UCSD-AML1 (cell line): ENCODE measurements around the gene PDIA5.

ENCODE experiments used
- DNase-seq: peaks from one replicate; lab custom pipeline; 2025; ENCODE audit not compliant: unreplicated experiment; lab: John Stamatoyannopoulos, UW

Gene PDIA5

DNA sequence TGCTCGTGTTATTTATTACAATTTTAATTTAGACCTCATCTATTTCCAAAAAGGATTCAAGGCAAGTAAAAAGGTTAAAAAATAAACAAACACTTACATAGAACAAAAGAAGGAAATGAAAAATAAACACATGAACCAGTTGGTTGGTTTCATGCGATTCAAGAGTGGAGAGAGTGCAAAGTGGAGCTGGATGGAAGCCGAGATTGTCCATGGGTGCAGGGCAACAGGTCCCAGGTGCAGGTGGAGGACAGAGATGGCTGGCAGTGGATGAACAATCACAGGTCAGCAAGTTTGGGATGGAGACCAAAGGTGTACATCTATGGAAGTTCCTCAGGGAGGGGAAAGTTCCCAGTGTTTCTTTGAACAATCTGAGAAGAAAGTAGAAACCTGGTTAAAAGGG lies 27.6 kb upstream of the PDIA5 start:
- DNase-seq, result no peak

DNA sequence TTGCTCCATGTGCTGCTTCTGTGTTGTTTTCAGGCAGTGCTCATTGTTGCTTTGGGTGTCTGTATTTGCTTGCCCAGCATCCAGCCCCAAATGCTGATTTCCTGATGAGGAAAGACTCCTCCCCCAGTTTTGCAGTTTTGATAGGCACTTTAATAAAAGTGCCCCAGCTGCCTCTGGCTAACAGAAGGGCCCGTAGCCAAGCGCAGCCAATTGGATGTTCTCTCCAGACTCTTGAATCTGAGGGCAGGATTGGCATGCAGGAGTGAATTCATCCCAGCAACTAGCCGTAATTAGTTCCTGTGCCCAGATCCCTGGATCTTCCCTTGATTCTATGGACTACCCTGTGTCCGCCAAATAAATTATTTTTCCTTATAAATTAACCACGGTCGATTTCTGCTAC lies 24.4 kb upstream of the PDIA5 start:
- no peak for DNase-seq

DNA sequence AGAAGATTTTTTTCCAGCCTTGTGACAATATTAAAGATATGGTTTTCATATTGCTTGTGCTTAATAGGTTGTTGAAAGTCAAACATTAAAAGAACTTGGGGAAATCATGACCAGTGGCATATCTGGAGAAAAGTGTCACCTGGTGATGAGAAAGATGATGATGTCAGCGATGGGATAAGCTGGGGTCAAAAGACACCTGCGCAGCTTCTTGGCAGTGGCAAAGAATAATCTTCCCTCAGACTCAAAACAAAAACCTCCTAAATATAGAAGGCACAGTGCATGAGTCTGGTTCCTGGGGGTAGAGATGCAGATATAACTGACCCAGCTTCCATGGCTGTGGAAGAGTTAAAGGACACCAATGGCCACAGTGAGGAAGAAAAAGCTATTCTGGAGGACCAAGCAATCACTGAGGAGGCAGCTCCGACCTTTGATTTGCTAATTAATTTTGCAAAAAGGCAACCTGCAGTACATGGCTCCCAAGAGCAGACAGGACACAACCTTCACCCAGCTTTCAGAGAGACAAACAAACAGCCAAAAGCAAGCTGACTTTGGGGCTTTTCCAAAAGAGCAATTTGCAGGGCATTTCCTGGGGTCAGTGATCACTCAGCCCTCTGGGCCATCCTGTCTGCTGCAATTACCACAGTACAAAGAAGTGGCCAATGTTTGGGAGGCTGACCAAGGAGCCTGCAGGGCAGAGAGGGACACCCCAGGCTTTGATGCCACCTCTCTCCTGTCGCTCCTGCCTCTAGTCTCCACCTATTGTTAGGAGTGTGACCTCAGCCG lies 21.7 kb upstream of the PDIA5 start:
- DNase-seq, result no peak

DNA sequence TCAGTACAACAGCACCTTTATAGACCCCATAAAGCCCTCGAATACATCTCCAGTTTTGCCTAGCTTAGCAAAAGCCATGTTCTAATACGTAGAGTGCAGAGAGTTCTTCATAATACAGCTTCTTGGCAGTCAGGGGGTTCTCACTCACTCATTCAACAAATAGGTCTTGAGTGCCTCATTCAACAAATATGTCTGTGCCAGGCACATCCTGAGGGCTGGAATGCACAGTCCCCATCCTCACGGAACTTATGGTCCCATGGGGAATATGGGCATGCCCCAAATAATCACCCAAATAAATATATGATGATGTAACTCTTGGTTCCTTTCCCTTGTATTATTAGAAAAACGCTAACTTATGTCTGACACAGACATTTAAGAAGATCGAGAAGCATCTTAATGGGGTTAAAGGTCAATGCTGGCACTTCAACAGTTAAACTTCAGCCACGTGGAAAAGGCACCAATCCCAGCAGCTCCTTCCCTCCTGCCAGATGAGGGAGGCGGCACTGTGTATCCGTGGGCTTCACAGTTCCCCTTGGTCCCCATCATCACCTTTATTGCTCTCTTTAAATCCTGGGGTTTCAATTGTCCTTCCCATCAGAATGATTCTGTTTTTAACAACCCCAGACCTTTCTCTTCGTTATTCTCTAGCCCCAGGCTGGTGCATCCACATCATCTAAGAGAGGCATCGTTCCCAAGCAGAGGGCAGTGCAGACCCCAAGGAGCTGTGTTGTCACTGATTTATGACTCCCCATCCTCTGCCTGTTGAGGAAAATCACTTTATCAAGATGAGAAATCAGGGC lies 20.4 kb upstream of the PDIA5 start:
- no peak for DNase-seq

DNA sequence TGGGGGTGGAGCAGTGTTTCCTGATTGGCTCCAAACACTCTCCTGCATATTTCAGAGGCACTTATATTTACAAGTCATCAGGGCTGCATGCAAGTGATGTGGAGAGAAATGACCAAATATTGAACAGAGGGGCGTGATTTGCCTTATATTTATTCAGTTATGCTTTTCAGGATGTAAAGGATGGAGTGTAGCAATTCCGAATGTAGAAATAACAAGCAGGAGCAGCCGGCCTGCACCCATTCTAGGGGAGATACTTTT lies 19.8 kb upstream of the PDIA5 start:
- DNase-seq, result no peak

DNA sequence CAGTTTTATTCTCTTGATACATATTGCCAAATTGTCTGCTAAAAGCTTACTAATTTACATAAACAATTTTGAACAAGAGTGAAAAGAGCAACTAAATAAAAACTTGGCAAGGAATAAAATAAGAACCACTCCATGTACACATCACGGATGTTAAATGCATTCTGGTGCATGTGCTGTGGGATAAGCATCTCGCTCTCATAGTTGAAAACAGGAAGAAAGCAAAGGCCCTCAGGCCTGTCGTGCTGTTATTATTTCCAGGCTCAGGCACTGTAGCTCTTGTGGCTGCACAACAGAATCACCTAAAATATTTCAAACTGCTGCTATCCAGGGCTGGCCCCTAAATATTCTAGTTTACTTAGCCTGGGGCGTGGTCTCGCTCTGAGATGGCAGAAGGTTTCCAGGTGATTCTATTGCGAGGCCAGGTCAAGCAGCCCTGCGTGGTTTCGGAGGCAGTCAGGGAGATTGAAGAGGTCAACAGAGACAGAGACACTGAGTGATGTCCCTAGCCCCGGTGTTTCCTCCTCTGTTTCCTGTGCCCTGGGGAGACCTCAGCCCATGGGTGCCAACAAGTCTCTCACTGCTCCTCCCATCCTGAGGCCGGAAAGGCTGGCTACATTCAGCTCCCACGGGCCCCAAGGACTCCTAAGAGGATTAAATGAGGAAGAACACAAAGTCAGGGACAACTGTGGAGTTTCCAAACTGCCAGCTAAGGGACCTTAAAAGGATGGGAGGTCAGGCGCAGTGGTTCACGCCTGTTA lies 18.2 kb upstream of the PDIA5 start:
- peak; percentile 72 for DNase-seq

DNA sequence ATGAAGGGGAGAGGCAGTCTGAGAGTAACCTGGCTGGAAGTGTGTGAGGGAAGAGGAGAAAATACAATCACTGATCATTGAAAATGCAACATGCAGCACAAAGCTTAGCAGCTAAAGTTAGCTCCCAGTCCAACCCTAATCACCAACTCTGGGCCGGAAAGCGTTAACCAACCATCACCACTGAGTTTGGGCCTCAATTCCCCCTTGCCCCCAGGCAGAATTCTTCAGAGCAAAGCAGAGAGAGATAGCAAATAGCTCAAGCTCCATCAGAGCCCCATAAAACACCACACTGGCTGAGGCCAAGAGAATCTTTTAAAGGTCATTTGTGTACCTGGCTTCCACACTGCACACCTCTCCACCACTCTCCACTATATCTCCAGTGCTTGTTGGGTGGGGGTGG lies 16.2 kb upstream of the PDIA5 start:
- DNase-seq, result no peak

DNA sequence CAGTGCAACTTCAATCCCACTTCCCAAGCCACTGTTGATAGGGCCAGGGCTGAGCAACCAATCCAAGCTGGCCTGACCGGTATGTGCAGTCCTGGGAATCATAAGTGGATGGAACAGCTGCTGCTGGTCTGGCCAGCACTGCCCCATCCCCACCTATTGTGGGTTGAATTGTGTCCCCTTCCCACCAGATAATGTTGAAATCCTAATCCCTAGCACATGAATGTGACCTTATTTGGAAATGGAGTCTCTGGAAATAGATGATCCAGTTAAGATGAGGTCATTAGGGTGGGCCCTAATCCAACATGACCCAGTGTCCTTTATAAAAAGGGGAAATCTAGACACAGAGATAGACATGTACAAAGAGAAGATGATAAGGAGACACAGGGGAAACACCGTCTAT lies 13.7 kb upstream of the PDIA5 start:
- no peak for DNase-seq

DNA sequence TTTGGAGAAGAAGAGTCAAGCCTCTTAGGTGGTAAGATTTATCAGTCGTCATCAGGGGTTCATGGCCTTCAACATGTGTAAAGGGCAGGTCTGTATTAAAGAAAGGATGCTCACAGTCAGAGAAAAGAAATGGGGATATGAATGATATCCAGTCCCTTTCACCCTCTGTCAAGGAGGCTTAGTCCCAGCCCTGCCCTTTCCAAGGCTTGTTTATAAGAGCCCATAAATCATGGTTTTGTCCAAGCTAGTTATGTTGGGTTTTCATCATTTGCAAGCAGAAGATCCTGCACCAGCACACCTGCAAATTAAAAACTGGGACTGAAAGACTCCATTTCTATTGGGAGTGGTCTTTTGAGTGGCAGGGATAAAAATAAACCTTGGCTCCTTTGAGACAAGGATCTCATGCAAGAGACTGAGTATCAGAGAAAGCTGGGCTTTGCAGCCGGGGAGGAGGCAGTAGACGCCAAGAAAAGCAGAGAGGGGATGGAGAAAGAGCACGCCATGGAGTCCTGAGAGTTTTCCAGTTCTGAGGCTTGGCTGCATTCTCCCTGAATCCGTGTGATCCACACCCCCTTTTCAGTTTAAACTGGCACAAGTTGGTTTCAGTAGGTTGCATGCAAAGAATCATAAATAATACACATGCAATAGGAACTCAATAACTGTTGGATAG lies 12.6 kb upstream of the PDIA5 start:
- no peak for DNase-seq

DNA sequence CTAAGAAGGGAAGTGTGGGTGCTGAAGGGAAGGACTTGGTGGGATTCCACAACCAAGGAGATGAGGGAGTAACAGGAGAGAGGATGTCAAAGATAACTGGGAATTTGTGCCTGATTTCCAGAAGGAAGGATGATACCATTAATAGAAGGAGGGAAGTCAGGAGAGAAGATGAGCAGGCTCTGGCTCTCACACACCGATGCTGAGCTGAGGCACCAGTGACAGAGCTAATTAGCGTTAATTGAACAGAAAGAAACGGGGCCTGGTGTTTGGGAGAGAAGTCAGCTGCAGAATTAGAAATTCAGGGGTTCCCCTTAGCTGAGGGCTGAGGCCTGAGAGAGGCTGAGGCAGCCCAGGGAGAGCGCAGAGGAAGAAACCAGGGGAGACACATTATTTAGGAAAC lies 11.9 kb upstream of the PDIA5 start:
- DNase-seq, result no peak

DNA sequence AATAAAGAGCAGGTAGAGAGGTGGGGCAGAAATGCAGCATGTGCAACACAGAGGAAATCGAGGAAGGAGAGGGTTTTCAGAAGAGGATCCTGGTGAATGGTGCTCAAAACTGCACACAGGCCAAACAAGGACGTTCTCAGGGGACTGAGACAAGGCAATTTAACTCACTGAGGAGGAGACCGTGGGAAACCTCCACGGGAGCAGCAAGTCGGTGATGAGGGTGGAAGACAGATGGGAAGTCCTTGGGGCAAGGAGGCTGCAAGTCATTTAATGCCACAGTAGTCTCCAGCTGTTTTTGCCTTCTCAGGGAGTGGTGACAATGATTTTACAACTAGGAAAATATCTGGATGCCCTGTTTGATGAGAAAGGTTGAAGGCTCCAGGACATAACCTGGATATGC lies 11.5 kb upstream of the PDIA5 start:
- no peak for DNase-seq

DNA sequence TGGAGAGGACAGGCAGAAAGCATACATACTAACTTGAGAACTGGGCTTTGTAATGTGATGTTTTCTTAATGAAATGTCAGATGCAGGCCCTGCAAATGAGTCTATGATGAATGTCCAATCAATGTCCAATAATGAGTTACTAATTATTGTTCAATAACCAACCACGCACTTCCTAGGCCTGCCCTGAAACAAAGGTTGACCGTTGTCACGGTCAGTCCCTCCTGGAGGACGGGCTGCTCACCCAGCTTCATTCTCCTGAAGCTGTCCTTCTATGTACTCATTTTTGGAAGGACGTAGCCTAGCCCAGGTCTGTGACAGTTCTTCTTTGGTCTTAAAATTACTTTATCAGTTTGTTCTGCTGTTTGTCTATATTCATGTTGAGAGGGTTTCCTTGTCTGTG lies 8.3 kb upstream of the PDIA5 start:
- DNase-seq, result no peak

DNA sequence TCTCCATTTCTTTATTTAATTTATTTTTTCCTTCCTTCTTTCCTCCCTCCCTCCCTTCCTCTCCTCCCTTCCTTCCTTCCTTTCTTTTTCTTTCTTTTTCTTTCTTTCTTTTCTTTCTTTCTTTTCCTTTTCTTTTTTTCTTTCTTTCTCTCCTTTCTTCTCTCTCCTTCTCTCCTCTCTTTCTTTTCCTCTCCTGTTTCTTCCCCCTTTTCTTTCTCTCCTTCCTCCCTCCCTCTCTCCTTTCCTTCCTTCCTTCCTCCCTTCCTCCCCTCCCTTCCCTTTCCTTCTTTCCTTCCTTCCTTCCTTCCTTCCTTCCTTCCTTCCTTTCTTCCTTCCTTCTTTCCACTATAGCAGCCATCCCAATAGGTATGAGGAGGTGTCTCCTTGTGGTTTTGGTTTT lies 6.8 kb upstream of the PDIA5 start:
- DNase-seq, result no peak

DNA sequence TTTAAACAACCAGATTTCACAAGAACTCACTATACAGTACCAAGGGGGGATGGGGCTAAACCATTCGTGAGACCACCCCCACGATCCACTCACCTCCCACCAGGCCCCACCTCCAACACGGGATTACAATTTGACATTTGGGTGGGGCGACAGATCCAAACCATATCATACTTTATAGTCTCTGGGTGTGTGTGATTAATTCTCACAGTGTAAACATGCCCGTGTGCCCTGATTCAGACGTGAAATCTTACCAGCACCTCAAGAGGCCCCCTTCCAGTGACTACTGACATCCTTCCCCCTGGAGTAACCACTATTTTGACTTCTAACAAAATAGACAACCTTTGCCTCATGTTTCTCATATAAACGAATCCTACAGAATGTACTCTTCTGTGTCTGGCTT lies 5.0 kb upstream of the PDIA5 start:
- DNase-seq, result no peak

DNA sequence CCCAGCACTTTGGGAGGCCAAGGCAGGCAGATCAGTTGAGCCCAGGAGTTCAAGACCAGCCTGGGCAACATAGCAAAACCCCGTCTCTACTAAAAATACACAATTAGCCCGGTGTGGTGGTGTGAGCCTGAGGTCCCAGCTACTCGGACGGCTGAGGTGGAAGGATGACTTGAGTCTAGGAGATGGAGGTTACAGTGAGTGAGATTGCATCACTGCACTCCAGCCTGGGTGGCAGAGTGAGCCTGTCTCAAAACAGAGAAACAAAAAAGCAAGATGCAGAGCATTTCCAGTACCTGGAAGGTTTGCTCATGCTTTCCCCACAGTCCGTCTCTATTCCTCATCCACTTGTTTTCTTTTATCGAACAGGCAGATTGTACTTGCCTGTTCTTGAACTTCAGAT lies 3.8 kb upstream of the PDIA5 start:
- DNase-seq, result no peak

DNA sequence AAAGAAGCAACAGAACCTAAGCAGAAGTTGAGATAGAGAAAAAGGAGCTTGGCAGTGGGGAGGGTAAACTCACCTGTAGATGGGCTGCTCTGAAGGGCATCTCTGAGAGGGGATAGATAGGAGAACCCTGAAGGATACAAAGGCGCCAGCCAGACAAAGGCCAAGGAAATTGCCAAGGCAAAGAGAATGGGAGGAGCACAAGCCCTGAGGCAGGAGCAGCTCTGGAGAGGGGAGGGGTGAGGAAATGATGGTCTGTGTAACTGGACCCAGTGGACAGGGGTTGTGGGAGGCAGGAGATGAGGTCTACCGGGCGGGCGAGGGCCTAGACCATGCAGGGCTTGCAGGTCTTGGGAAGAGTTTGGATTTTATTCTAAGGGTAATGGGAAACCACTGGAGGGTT lies 2.3 kb upstream of the PDIA5 start:
- no peak for DNase-seq

DNA sequence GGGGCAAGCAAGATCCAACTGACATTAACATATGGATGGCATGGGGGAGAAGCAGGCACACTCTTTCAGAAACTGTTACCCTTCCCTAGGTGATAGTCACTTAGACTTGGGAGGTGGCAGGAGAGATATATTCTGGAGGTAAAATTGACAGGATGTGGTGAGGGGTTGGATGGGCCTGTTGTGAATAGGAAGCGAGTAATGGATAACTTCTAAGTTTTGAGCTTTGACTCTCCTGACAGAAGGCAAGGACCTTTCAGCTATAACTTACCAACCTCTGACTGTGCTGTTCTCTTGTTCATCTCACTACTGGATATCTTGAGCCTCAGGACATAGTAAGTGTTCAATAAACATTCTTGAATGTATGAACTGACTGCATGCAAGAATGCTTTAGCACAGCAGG lies 1.9 kb upstream of the PDIA5 start:
- no peak for DNase-seq

DNA sequence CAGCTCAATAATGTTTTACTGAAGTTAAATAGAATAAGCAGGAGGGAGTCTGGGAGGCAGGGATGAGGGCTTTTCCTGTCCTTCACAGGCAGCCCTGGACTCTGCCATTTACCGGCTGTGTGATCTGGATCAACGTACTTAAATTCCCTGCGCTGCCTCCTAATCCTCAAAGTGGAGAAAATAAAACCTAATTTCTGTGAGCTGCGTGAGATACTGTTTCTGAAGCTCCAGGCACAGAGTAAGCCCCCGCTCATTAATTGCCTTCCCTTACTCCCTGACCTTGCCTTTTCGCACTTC lies 278 bp upstream of the PDIA5 start:
- no peak for DNase-seq

DNA sequence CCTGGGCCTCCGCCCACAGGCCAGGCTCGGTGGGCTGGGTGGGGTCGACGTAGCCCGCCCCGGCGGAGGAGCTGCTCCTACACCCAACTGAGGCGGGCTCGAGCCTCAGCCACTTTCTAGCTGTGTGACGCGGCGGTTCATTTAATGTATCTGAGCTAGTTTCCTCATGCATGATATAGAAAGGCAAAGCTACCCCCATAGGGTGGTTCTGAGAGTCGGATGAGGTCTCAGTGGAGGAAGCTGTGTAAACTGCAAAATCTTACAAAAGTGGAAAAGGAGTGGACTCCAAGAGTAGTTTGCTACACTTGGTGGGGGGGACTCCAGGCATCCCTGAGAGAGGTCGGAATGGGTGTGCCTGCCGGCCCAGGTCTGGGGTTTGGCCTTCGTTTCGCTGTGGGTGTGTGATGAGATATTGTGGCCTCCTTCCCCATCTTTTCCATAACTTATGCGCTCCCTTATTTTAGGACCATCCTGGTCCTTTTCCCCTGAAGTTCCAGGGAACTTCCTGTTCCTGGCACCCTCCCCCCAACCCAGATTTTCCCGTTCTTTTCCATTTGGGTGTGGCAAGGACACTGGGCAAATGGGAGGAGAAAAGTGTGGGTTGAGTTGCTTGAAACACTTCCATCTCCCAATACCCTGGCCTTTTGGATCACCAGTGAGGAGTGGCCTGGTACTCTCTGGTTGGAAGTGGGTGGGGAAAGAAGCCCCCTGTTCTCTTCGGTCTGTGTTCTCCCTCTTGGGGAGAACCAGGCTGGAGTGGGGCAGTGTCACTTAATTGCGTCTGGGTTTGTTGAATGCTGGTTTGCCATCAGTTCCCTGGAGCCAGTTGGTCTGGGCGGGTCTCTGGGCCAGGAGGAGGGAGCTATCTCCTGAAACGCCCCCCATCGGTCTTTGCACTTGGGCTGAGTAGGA lies 1.1 kb downstream of the PDIA5 start:
- DNase-seq, result no peak

DNA sequence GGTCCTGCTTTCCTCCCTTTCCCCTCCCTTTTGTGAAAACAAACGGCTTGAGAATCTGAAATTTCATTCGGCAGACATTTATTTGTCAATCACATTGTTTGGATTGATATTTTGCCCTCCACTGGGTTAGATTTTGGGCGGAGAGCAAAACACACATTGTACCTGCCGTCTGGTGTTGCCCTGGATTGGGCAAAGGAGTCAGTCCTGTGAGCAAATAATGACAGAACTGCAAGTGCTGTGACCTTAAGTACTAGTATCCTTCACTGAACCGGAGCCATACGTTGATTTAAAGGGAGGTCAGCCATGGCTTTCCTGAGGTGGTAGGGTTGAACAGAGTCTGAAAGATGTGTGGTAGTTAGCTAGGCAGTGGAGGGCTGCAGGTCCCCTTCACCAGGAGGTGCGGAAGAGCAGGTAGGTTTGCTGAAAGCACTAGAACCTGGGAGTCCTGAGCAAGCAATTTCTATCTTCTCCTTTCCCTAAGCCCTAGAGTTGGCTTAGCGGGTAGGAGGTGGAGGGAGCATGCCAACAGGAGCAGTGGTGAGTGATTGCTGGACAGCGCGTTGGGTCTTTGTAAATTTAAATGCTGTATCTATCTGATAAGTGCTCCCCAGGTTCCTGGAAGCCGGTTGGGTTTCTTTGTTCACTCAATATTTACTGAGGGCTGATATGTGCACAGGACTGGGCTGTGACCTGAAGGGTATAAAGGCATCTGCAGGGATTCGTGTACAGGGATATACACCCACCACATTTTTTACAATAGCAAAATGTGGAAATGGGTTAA lies 2.0 kb downstream of the PDIA5 start:
- DNase-seq, result no peak
